HG03060 (cell line): Measurements from ENCODE around the gene SLC5A6.

ENCODE experiments used
- ATAC-seq: cut with Tn5 transposase; IDR thresholded peaks from one replicate; pipeline ENCODE4 v1.9.1; 2021; ENCODE audit warnings: low read depth, moderate number of reproducible peaks; ENCODE audit not compliant: unreplicated experiment

The SLC5A6 gene

GRCh38 chr2:27237341-27237945, 25.4 kb upstream of the SLC5A6 start:
- ATAC-seq, result no peak

GRCh38 chr2:27236626-27237025, 24.6 kb upstream of the SLC5A6 start:
- ATAC-seq, result no peak

GRCh38 chr2:27236136-27236535, 24.1 kb upstream of the SLC5A6 start:
- no peak for ATAC-seq

DNA sequence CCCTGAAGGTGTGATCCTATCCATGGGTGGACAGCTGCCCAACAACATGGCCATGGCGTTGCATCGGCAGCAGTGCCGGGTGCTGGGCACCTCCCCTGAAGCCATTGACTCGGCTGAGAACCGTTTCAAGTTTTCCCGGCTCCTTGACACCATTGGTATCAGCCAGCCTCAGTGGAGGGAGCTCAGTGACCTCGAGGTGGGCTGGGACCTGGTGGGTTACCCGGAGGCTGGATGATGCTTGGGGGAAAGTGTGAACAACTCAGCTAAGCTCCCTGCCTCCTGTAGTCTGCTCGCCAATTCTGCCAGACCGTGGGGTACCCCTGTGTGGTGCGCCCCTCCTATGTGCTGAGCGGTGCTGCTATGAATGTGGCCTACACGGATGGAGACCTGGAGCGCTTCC, 21.3 kb upstream of the SLC5A6 start:
- ATAC-seq, result no peak

DNA sequence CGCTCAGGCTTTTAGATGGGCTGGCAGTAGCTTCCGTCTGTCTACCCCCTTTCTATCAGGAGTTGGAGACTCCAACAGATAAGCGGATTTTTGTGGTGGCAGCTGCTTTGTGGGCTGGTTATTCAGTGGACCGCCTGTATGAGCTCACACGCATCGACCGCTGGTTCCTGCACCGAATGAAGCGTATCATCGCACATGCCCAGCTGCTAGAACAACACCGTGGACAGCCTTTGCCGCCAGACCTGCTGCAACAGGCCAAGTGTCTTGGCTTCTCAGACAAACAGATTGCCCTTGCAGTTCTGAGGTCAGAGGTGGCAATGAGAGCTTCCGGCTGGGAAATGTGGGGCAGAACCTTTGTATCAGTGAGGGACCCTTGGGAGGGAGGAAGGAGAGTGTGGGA, 19.9 kb upstream of the SLC5A6 start:
- no peak for ATAC-seq

DNA sequence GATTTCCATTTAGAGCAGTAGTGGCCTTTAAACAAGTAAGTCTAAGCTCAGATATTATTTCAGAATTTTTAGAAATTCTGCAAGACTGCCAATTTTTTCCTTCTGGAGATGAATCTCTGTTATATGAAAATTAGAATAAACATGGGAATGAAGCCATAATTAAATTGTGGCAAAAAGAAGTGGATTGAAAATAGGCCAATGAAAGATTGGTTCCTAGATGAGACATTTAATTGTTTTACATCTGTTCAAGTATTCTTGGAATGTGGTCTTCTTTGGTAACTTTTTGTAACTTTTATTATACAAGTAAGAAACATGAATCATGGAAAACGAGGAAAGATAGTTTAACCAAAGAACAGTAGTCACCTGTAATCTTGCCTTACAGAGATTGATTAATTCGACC, 15.4 kb upstream of the SLC5A6 start:
- no peak for ATAC-seq

DNA sequence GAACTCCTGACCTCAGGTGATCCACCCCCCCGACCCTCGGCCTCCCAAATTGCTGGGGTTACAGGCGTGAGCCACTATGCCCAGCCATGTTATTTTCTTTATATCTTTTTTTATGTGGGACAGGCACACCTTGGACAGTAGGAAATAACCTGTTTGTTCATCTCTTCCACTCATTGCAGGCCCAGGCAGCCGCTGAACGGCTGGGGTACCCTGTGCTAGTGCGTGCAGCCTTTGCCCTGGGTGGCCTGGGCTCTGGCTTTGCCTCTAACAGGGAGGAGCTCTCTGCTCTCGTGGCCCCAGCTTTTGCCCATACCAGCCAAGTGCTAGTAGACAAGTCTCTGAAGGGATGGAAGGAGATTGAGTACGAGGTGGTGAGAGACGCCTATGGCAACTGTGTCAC, 13.5 kb upstream of the SLC5A6 start:
- no peak for ATAC-seq

- no peak for ATAC-seq
Measured at GRCh38 chr2:27223416-27223815, 11.3 kb upstream of the SLC5A6 start.

DNA sequence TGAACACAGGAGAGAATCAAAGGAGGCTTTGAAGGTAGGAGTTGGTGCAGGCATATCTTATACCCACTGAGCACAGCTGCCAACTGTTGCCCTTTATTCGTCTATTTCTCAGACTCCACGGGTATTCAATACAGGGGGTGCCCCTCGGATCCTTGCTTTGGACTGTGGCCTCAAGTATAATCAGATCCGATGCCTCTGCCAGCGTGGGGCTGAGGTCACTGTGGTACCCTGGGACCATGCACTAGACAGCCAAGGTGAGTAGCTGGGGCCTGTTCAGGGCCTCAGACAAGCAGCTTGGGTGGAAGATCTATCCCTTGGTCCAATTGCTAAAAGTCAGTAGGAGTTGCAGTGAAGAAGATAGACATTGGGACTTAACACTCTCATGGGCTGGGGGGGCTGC, 10.3 kb upstream of the SLC5A6 start:
- no peak for ATAC-seq

DNA sequence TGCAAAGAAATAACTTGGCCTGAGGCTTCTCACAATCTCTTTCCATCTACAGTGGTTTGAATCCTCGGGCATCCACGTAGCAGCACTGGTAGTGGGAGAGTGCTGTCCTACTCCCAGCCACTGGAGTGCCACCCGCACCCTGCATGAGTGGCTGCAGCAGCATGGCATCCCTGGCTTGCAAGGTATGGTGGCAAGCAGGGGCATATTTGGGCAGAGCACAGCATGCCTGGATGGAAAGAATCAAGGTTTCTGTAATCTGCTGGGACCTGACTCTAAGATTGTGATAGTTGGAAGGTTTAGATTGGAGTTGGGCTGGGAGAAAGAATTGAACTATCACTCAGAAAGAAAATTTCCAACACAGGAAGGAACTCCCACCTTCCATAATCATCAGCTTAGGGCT, 9.1 kb upstream of the SLC5A6 start:
- ATAC-seq, result no peak

DNA sequence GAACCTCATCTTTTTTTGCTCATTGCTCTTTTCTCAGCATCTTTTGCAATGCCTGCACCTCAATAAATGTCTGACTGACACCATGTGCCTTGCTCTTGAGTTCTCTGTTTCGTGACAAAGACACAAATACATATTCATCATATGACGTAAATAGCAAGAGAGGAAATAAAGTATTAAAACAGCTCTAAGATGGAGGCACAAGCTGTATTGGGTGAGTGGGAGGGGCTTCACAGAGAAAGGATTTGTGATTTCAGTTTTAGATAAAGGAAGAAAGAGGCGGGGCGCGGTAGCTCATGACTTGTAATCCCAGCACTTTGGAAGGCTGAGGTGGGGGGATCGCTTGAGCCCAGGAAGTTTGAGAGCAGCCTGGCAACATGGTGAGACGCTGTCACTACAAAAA, 8.0 kb upstream of the SLC5A6 start:
- ATAC-seq, result no peak

GRCh38 chr2:27219091-27219490, 7.0 kb upstream of the SLC5A6 start:
- ATAC-seq, result no peak

DNA sequence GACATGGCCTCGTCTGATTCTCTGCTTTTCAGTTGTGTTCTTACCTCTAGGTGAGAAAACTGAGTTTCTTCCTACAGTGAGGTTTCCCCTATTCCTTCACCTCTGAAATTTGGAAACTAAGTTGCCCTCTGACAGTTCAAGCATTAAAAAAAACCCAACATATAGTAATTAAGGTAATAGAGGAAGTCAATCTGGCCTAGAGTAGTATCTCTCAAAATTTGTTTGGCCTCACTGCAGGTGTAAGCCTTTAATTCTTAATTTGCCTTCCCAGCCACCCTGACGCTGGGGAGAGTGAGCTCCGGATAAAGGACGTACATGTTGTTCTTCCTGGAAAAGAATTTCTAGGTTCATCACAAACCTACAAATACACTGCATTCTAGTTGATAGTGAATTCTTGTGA, 6.5 kb upstream of the SLC5A6 start:
- ATAC-seq, result no peak

- peak; percentile 35 for ATAC-seq
Measured at GRCh38 chr2:27217173-27218121, 5.4 kb upstream of the SLC5A6 start, which contains the start of gene CAD. TSS of gene CAD (plus strand) at chr2:27217369. CDS start at chr2:27217552, 183 bp downstream.

DNA sequence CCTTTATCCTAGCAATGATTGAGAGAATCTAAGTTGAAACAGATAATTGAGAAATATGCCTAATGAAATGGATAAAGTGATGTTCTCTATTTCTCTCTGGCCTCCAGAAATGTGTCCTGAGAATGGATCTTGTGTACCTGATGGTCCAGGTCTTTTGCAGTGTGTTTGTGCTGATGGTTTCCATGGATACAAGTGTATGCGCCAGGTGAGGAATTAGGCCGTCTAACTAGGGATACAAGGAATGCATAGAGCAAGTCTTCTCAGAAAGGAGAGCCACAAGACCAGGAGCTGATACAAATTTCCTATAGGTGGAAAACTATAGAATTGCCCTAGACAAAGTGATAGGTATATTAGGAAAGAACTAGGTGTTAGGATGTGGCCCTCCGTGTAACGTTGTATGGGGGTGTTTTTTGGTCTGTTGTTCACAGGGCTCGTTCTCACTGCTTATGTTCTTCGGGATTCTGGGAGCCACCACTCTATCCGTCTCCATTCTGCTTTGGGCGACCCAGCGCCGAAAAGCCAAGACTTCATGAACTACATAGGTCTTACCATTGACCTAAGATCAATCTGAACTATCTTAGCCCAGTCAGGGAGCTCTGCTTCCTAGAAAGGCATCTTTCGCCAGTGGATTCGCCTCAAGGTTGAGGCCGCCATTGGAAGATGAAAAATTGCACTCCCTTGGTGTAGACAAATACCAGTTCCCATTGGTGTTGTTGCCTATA, 4.5 kb upstream of the SLC5A6 start:
- no peak for ATAC-seq

DNA sequence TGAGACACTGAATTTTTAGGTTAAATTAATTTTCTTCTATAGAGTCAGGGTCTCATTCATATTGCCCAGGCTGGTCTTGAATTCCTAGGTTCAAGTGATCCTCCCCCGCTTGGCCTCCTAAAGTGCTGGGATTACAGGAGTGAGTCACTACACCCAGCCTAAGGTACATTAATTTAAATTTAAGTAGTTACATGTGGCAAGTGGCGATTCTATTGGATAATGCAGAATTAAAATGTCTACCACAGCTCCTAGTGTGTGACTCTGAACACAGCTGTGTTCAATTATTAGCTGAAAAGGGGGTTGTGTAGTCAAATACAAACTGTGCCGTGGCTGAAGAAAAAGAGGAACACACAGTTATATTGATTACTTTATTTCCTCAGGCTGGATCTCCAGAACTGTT, 2.9 kb upstream of the SLC5A6 start:
- ATAC-seq, result no peak

- ATAC-seq, result peak; percentile 16
Measured at GRCh38 chr2:27212626-27213471, 781 bp upstream of the SLC5A6 start.

- ATAC-seq, result peak; percentile 15
Measured at GRCh38 chr2:27211241-27211942, 676 bp downstream of the SLC5A6 start.

GRCh38 chr2:27209621-27210401, 2.3 kb downstream of the SLC5A6 start:
- ATAC-seq, result no peak
